ENCODE results near the gene COPA. TPM values are rescaled to one million over a fixed set of nuclear protein-coding genes. Genes with fewer than 3 reads are reported as not detected.

Gene COPA
- total and polyA plus RNA-seq, 2 donors (not counting 3 experiments of a cell fraction or from before 2014, with no cell fraction given): 127 to 185 TPM

- Histone ChIP-seq H3K4me1 (ENCODE audit: control insufficient read depth, extremely low read depth, insufficient read depth, low read length) (peaks cover 15% of the 10 kb centered on the region), H3K27me3 (ENCODE audit: control insufficient read depth in 2 of 2, insufficient read depth in 2 of 2, low read length in 2 of 2) (no peaks in the 10 kb centered on the region), H3K4me2 (ENCODE audit: insufficient read depth, low read length) (peak within 1 kb of the TSS; percentile 80), H3K36me3 (ENCODE audit: control insufficient read depth in 2 of 2, extremely low read depth in 1 of 2, insufficient read depth in 2 of 2, low read length in 2 of 2) (no peaks in the 10 kb centered on the region), H3K79me2 (ENCODE audit: control insufficient read depth, insufficient read depth, low read length) (peaks cover 27% of the 10 kb centered on the region), H3K27ac (ENCODE audit: insufficient read depth, low read depth, low read length) (peak within 1 kb of the TSS; percentile 74), H3K9me1 (replicated peaks; ENCODE audit: control insufficient read depth, extremely low read depth, insufficient read depth, low read length) (no peaks in the 10 kb centered on the region), H3K9me3 (replicated peaks; ENCODE audit: control insufficient read depth, insufficient read depth, low read length) (no peaks in the 10 kb centered on the region), H4K20me1 (replicated peaks; ENCODE audit: control insufficient read depth, extremely low read depth, insufficient read depth, low read length) (no peaks in the 10 kb centered on the region), H2AFZ (ENCODE audit: low read depth, low read length) (peak within 1 kb of the TSS; percentile 45), H3K9ac (replicated peaks; ENCODE audit: extremely low read depth, insufficient read depth, low read length) (peak within 1 kb of the TSS; percentile 87), H3K4me3 (replicated peaks in 1 of 3; ENCODE audit: insufficient read depth in 1 of 3, low read depth in 1 of 3, low read length in 3 of 3) (peak within 1 kb of the TSS; percentile 27 to 87 (median 64))
- DNase-seq (ENCODE audit: low read depth, low spot score): peak; percentile 99
- dilution Hi-C loops (cut with MboI; ENCODE audit: extremely low pct_ligation_motif_present, low sequenced_read_pairs) (no loop called here), intact Hi-C loops (cut with micrococcal nuclease) (loop anchor here (1.0 kb wide), 4 partner anchors 23 to 81 kb away; partner anchors contain the start of genes COPA, NCSTN and PEX19)
- TF ChIP-seq POLR2AphosphoS5 (IDR thresholded peaks at IDR 0.05; ENCODE audit: insufficient read depth, low read depth, low read length) (peak; percentile 97), CTCF (IDR thresholded peaks at IDR 0.05; ENCODE audit: extremely low read depth in 1 of 2, insufficient read depth in 1 of 2, low read depth in 1 of 2, low read length in 2 of 2) (no peak), MAX (IDR thresholded peaks at IDR 0.05; ENCODE audit: insufficient read depth, insufficient read length) (peak; percentile 26), GATA2 (IDR thresholded peaks at IDR 0.05; ENCODE audit: insufficient read depth, insufficient read length, low read depth, low read length) (no peak), POLR2A (IDR thresholded peaks at IDR 0.05; ENCODE audit: low read depth, low read length) (peak; percentile 91), EZH2 (IDR thresholded peaks at IDR 0.05; ENCODE audit: borderline replicate concordance, low read depth, low read length, severe bottlenecking) (no peak), MYC (IDR thresholded peaks at IDR 0.05; ENCODE audit: low read depth, low read length) (peak; percentile 40), JUN (IDR thresholded peaks at IDR 0.05; ENCODE audit: borderline replicate concordance, insufficient read depth, insufficient read length, low read depth) (no peak), FOS (IDR thresholded peaks at IDR 0.05; ENCODE audit: borderline replicate concordance, insufficient read depth, low read length) (no peak)
- POLR2A ChIA-PET: interaction anchor here (0.6 to 1.2 kb wide), 3 partner anchors 10 to 33 kb away, joined by 4 to 7 read pairs (median 6); partner anchors contain the start of gene PEX19
- TSS peak; percentile 73 for BruUV-seq (replicated peaks)
- FAIRE-seq: peak; percentile 90
- CTCF ChIA-PET: interaction anchor here (0.9 to 1.9 kb wide), 9 partner anchors 8 to 161 kb away, joined by 3 to 13 read pairs (median 6); partner anchors contain the start of gene PEX19
Measured at GRCh38 chr1:160261893-160262794, 80.9 kb downstream of the COPA start, which contains the start of gene DCAF8. DCAF8 (minus strand) TSS chr1:160262549; CDS start chr1:160244008, 18,541 bp downstream.

All from endothelial cell of umbilical vein (primary cell).